ENCODE results near the gene CERS5. TPM values are rescaled to one million over a fixed set of nuclear protein-coding genes. Genes with fewer than 3 reads are reported as not detected.
A peak's percentile ranks its signal among the peaks of the same experiment; 100 is the strongest.

CERS5 gene, protein sequence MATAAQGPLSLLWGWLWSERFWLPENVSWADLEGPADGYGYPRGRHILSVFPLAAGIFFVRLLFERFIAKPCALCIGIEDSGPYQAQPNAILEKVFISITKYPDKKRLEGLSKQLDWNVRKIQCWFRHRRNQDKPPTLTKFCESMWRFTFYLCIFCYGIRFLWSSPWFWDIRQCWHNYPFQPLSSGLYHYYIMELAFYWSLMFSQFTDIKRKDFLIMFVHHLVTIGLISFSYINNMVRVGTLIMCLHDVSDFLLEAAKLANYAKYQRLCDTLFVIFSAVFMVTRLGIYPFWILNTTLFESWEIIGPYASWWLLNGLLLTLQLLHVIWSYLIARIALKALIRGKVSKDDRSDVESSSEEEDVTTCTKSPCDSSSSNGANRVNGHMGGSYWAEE
- total RNA-seq (2013; cell fraction: nucleolus; rRNA removed), result 74.0 and 78.3 TPM in 2 replicates
- total RNA-seq (2014; rRNA removed), result 29.8 and 33.7 TPM in 2 replicates
- 20.7 and 25.4 TPM in 2 replicates for total RNA-seq (2014; rRNA removed; fragmentation: Illumina TruSeq; extraction: Trizol)
- total RNA-seq (2021), result 29.8 and 33.8 TPM in 2 replicates
- 28.1 TPM for polyA plus RNA-seq (2011; ENCODE audit: low read depth)
- polyA plus RNA-seq (2011; rRNA removed), result 45.7 and 50.1 TPM in 2 replicates
- polyA plus RNA-seq (2011; cell fraction: cytosol; rRNA removed), result 36.7 and 48.3 TPM in 2 replicates
- 50.5 and 54.8 TPM in 2 replicates for polyA plus RNA-seq (2011; cell fraction: nucleus; rRNA removed)
- 21.7 and 27.5 TPM in 2 replicates for polyA plus RNA-seq (2012)
- 26.5 and 36.3 TPM in 2 replicates for polyA plus RNA-seq (2014; fragmentation: Illumina TruSeq; extraction: Trizol)
- polyA plus RNA-seq (2014; fragmentation: Nextera tagmentation; extraction: Ambion mirVana), result 10 to 100 TPM in 1 of 2 experiments, 1 to 10 TPM in 1; 6.8 to 12.2 TPM
- polyA plus RNA-seq (2014; rRNA removed), result 29.1 and 35.9 TPM in 2 replicates
- 10 to 100 TPM; 43.8 to 44.4 TPM for polyA plus RNA-seq (2016; fragmentation: Nextera tagmentation; extraction: Ambion mirVana)
- 63.1 and 77.6 TPM in 2 replicates for polyA minus RNA-seq (2011; rRNA and poly(A)+ RNA removed)
- 14.2 and 23.8 TPM in 2 replicates for polyA minus RNA-seq (2011; cell fraction: cytosol; rRNA and poly(A)+ RNA removed)
- 23.0 and 31.8 TPM in 2 replicates for polyA minus RNA-seq (2011; cell fraction: nucleus; rRNA and poly(A)+ RNA removed)
- percentile 80 among the genes with signal in this experiment for Bru-seq, nascent RNA
- percentile 90 among the genes with signal in this experiment for BruChase-seq, experiment 1, labeled RNA remaining after a 6-hour chase
- percentile 91 among the genes with signal in this experiment for BruChase-seq, experiment 2, labeled RNA remaining after a 2-hour chase
- long read RNA-seq, experiment 1, transcript CERS5-201 (10 exons, 2,051 nt), result major isoform, 19 of 27 reads
- long read RNA-seq, experiment 1, partial matches to known transcripts, result 1 of 27 reads
- long read RNA-seq, experiment 1, other reads (novel, unspliced or antisense), result 6 of 27 reads
- long read RNA-seq, experiment 2, transcript CERS5-201 (10 exons, 2,051 nt), result major isoform, 111 of 140 reads
- long read RNA-seq, experiment 2, partial matches to known transcripts, result 10 of 140 reads
- long read RNA-seq, experiment 2, other reads (novel, unspliced or antisense), result 17 of 140 reads

DNA sequence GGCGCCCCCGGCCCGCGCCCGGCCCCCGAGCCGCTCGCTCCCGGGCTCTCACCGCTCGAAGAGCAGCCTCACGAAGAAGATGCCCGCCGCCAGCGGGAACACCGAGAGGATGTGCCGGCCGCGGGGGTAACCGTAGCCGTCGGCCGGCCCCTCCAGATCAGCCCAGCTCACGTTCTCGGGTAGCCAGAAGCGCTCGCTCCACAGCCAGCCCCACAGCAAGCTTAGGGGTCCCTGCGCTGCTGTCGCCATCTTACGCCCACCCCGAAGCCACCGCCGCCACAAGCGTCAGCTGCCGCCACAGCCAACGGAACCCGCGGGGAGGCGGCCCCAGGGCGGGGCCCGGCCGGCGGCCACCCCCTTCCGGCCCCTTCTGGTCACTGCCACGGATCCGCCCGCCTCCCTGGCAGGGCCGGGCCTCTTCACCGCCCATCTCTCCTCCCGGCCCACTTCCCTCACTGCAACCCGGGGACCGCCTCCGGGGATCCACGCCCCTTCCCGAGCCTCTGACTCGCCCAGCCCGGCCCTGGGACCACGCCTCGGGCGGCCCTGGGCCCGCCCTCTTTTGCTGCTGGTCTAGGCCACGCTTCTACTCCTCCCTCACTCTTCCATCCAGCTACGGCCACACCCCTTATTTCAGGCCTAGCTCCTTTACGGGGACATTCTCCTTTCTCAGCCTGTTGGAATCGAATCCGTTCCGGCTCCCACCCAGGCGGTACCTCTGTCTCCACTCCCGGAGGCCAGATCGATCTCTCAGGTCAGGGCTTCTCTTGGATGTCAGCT, at the start of gene CERS5:
CERS5 (minus strand) TSS at position 321 of the 780 bp plus-strand sequence; CDS start at position 249, 72 bp downstream.
- peak within 1 kb of the TSS; percentile 80 for H3K4me3 ChIP-seq
- CTCF ChIA-PET, result interaction anchor here (0.6 to 18.0 kb wide), 19 partner anchors 9 to 812 kb away, joined by 3 to 257 read pairs (median 4); partner anchors contain the start of genes COX14 and SMARCD1
- under 1% methylated on average over 62 of the region's 70 CpGs for WGBS (ENCODE audit: insufficient coverage, insufficient replicate concordance, low lambda C conversion rate, missing lambda C conversion rate)
- no peaks in the 10 kb centered on the region for H3K36me3 ChIP-seq (ENCODE audit: control insufficient read depth in 2 of 2, insufficient read depth in 2 of 2, low read length in 1 of 2)
- in situ Hi-C loops (cut with MboI), result no loop called here
- H3K9ac ChIP-seq (ENCODE audit: control insufficient read depth, insufficient read depth, low read length), result peak within 1 kb of the TSS; percentile 96
- peak; percentile 85 for DNase-seq (ENCODE audit: low read depth, low spot score)
- RAD21 ChIA-PET (ENCODE audit: unreplicated experiment), result interaction anchor here (0.6 to 2.4 kb wide), 14 partner anchors 9 to 147 kb away, joined by 3 to 48 read pairs (median 4); partner anchors contain the start of genes COX14, LIMA1 and SMARCD1
- peak within 1 kb of the TSS; percentile 94 for H3K4me2 ChIP-seq (ENCODE audit: control insufficient read depth, insufficient read depth)
- BruUV-seq (replicated peaks), result no TSS peak
- ATAC-seq, result peak; percentile 99
- intact Hi-C loops (cut with micrococcal nuclease; ENCODE audit: unreplicated experiment), result loop anchor here (1.0 to 2.0 kb wide), 2 partner anchors 56 to 82 kb away; partner anchors contain the start of gene SMARCD1
- no peaks in the 10 kb centered on the region for H3K4me1 ChIP-seq (ENCODE audit: control insufficient read depth, insufficient read depth, low read length)
- POLR2A ChIA-PET, result interaction anchor here (0.5 to 5.7 kb wide), 14 partner anchors 12 to 142 kb away, joined by 3 to 72 read pairs (median 6); partner anchors contain the start of genes COX14, RACGAP1 and SMARCD1
- H3K27me3 ChIP-seq (replicated peaks in 1 of 2; ENCODE audit: control insufficient read depth in 2 of 2, insufficient read depth in 2 of 2, low read length in 1 of 2), result no peaks in the 10 kb centered on the region
- SMC1A ChIA-PET (ENCODE audit: uncharacterized antibody, unreplicated experiment), result interaction anchor here (0.6 to 4.7 kb wide), 14 partner anchors 9 to 147 kb away, joined by 3 to 36 read pairs (median 4); partner anchors contain the start of gene COX14
- FAIRE-seq, result peak; percentile 77
- H3K27ac ChIP-seq (ENCODE audit: control insufficient read depth, insufficient read depth), result peak within 1 kb of the TSS; percentile 71
- H3K79me2 ChIP-seq (ENCODE audit: control insufficient read depth, insufficient read depth, low read length), result peaks cover 32% of the 10 kb centered on the region
- peak within 1 kb of the TSS; percentile 97 for H2AFZ ChIP-seq (ENCODE audit: control insufficient read depth, low read depth, low read length)
- peaks cover 2% of the 10 kb centered on the region; the same call in 2 of the 3 replicates for H3K9me3 ChIP-seq (replicated peaks; ENCODE audit: control insufficient read depth, insufficient read depth, low read length)
- H4K20me1 ChIP-seq (ENCODE audit: control insufficient read depth, insufficient read depth), result no peaks in the 10 kb centered on the region
- TF ChIP-seq, protein P1, sequence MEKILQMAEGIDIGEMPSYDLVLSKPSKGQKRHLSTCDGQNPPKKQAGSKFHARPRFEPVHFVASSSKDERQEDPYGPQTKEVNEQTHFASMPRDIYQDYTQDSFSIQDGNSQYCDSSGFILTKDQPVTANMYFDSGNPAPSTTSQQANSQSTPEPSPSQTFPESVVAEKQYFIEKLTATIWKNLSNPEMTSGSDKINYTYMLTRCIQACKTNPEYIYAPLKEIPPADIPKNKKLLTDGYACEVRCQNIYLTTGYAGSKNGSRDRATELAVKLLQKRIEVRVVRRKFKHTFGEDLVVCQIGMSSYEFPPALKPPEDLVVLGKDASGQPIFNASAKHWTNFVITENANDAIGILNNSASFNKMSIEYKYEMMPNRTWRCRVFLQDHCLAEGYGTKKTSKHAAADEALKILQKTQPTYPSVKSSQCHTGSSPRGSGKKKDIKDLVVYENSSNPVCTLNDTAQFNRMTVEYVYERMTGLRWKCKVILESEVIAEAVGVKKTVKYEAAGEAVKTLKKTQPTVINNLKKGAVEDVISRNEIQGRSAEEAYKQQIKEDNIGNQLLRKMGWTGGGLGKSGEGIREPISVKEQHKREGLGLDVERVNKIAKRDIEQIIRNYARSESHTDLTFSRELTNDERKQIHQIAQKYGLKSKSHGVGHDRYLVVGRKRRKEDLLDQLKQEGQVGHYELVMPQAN (conservative IDR thresholded peaks at IDR 0.05), result peak; percentile 85
- TF ChIP-seq NFXL1 (IDR thresholded peaks at IDR 0.05; ENCODE audit: borderline replicate concordance), result no peak
- no peak for TF ChIP-seq TBL1XR1 (IDR thresholded peaks at IDR 0.05; ENCODE audit: low read depth, low read length)
- TF ChIP-seq, protein P2, sequence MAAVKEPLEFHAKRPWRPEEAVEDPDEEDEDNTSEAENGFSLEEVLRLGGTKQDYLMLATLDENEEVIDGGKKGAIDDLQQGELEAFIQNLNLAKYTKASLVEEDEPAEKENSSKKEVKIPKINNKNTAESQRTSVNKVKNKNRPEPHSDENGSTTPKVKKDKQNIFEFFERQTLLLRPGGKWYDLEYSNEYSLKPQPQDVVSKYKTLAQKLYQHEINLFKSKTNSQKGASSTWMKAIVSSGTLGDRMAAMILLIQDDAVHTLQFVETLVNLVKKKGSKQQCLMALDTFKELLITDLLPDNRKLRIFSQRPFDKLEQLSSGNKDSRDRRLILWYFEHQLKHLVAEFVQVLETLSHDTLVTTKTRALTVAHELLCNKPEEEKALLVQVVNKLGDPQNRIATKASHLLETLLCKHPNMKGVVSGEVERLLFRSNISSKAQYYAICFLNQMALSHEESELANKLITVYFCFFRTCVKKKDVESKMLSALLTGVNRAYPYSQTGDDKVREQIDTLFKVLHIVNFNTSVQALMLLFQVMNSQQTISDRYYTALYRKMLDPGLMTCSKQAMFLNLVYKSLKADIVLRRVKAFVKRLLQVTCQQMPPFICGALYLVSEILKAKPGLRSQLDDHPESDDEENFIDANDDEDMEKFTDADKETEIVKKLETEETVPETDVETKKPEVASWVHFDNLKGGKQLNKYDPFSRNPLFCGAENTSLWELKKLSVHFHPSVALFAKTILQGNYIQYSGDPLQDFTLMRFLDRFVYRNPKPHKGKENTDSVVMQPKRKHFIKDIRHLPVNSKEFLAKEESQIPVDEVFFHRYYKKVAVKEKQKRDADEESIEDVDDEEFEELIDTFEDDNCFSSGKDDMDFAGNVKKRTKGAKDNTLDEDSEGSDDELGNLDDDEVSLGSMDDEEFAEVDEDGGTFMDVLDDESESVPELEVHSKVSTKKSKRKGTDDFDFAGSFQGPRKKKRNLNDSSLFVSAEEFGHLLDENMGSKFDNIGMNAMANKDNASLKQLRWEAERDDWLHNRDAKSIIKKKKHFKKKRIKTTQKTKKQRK (IDR thresholded peaks at IDR 0.05; ENCODE audit: low read depth, low read length), result no peak
- TF ChIP-seq IKZF2 (IDR thresholded peaks at IDR 0.05), result no peak; a peak in 1 of 4 replicates
- no peak for TF ChIP-seq STAT3 (IDR thresholded peaks at IDR 0.05; ENCODE audit: low read depth, low read length)
- TF ChIP-seq TCF3 (IDR thresholded peaks at IDR 0.05; ENCODE audit: borderline replicate concordance, insufficient read depth, low read depth, low read length), result no peak
- TF ChIP-seq TCF12 (IDR thresholded peaks at IDR 0.05; ENCODE audit: low read depth, low read length), result no peak
- no peak for TF ChIP-seq SREBF2 (IDR thresholded peaks at IDR 0.05; ENCODE audit: low read length)
- no peak for TF ChIP-seq TARDBP (IDR thresholded peaks at IDR 0.05; ENCODE audit: borderline replicate concordance)
- TF ChIP-seq EED (IDR thresholded peaks at IDR 0.05; ENCODE audit: low read depth), result no peak
- no peak for TF ChIP-seq ZNF622 (IDR thresholded peaks at IDR 0.05)
